HG02642 (cell line): ENCODE results near the gene IMPACT.

Experiments
- ATAC-seq: cut with Tn5 transposase; IDR thresholded peaks from one replicate; pipeline ENCODE4 v1.9.1; 2021; ENCODE audit warnings: mild to moderate bottlenecking; ENCODE audit not compliant: unreplicated experiment, poor library complexity

The IMPACT gene

DNA sequence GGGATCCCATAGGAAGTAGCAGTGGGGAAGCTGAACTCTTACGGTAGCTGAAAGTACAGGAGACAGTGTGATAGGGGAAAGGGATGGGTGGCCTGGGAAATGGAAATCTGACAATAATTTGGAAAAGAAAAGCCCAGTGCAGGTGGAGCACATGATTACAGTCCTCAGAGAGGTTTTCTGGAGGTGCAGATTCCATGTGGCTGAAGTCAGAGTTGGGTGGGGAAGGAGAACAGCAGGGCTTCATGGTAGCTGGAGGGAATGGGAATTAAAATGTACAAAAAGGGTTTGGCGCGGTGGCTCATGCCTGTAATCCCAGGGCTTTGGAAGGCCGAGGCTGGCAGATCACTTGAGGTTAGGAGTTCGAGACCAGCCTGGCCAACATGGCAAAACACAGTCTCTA, 46.1 kb downstream of the IMPACT start:
- ATAC-seq: no peak

DNA sequence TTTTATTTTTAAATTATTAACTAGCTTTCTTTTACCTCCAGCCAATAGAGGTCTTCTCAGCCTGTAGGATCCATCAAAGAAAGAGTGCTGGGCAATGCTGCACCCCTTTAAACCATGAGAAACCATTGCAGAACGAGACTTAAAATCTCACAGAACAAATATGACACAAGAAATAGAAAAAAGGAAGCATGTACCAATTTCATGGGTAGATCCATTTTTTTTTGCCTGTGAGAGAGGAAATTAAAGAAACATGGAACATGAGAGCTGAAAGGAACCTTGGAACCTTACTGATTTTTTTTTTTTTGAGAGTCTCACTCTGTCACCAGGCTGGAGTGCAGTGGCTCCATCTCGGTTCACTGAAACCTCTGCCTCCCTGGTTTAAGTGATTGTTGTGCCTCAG, 47.9 kb downstream of the IMPACT start:
- ATAC-seq: no peak

DNA sequence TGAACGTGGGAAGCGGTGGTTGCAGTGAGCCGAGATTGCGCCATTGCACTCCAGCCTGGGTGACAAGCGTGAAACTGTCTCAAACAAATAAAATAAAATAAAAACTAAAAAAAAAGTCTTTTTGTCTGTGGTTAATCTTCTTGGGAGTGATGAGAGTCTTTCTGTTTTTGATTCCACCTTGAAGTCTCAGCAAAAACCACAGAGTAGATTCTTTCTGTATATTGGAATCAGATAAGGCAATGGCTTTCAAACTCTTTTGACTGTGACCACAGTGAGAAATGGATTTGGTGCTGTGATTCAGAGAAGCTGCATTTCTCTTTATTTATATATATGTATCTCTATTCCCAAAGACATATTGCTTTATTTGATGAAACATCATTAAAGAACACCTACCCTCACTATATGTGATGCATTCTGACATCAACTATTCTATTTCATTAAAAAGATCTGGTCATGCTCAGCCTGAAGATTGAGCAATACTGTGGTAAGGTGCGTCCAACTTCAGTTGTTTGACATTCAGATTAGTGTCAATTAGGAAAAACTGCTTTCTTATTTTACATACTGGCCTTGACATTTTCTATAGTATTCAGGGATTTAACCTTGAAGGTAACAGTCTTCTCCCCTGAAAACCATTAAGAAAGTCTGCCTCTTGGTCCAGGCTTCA, 49.6 kb downstream of the IMPACT start:
- ATAC-seq: no peak

DNA sequence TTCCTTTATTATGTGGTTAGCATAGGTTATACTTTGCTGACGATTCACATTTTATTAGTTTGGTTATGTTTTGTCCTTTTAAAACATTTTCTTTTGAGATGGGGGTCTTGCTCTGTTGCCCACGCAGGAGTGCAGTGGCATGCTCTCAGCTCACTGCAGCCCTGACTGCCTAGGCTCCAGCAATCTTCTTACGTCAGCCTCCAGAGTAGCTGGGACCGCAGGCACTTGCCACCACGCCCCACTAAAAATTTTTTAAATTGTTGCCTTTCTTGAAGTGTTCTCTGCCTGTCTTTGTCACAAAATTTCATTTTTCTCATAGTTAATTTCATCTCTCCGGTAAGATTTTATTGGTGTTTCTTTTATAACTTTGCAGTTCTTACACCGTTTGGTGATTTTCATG, 52.9 kb downstream of the IMPACT start:
- no peak for ATAC-seq

DNA sequence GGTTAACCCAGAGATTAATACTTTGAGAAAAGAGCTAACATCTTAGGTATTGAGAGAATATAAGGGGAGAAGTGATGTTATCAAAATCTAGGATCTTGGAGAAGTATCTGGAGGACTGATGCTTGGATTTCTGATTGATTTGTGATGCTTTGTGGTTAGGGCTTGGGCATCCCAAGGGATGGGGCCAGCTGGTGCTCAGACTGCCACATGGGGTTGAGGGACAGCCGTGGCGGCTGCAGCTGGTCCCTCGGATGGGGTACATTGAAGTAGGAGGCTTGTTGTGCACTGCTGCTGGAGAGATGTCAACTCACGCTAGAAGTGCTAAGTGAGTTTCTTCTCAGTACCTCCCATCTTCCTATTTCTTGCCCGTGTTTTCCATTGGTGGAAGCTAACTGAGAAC, 56.4 kb downstream of the IMPACT start:
- ATAC-seq: no peak

DNA sequence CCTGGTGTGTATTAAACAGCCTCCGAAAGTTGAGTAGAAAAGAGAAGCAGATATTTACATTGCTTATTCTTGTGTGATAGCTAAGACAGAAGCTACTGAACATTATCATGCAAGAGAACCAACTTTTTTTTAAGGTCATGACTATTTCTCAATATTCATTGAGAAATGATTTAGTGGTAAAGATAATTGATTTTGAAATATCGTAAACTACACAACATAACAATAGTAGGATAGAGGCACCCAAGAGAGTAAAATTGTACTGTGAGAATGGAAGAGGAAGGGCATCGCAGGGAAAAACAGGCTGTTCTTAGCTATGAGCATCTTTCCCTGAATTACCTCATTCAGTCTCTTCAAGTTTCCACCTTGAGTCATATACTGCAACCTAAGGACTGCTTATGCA, 59.2 kb downstream of the IMPACT start:
- no peak for ATAC-seq

DNA sequence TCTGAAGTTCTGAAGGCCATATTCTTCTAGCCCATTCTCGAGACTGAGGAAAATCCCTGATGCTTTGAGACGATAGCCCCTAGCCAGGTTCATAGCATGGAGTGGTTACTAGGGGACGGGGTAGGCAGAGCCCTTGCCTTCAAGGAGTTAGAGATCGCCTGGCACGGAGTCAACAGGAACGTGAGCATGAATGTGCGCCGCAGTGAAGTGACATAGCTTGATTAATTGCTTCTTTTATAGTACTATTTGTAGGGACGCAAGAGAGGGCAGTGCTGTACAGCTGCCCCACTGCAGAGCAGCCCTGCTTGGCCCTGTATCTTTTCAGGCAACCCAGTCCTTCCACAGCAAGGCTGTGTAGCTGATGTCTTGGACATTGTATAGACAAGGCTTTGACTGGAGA, 60.2 kb downstream of the IMPACT start:
- ATAC-seq: no peak

DNA sequence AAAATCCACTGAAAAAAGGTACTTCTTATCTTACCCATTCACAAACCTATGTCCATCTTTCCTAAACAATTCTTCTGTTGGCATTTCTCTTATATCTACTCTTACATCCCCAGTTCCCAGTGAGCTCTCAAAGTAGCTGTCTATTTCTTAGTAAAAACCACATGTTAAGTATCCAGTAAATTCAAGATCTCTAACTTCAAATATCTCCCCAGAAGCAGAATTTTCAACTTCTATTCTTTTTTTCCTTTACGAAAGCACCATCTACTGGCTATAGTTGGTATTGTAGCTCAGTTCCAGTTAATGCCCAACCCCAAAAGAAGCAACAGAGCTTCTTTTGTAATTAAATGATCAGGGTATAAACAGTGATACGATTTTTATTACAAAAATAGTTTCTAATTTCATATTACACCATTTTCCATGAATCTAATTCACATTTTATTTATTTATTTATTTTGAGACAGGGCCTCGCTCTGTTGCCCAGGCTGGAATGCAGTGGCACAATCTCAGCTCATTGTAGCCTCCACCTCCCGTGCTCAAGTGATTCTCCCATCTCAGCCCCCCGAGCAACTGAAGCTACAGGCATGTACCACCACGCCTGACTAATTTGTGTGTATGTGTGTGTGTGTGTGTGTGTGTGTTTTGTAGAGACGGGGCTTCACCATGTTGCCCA, 62.5 kb downstream of the IMPACT start:
- ATAC-seq: no peak

DNA sequence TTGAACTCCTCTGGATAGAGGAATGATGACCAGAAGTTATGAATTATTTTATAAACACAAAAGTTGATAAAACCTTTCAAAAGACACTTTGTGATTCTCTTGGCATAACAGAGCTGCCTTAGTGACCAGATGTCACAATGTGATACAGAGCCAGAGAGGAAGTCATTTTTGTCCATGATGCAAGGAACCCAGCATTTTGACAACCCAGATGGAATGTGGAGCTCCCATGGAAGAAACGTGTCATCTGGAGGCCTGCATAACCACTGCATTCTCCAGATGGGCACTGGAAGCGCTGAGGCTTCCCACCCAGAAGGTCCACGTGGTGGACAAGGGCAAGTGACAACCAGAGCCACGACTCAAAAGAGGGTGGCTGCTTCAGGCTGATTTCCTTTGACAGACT, 64.1 kb downstream of the IMPACT start:
- ATAC-seq: no peak

DNA sequence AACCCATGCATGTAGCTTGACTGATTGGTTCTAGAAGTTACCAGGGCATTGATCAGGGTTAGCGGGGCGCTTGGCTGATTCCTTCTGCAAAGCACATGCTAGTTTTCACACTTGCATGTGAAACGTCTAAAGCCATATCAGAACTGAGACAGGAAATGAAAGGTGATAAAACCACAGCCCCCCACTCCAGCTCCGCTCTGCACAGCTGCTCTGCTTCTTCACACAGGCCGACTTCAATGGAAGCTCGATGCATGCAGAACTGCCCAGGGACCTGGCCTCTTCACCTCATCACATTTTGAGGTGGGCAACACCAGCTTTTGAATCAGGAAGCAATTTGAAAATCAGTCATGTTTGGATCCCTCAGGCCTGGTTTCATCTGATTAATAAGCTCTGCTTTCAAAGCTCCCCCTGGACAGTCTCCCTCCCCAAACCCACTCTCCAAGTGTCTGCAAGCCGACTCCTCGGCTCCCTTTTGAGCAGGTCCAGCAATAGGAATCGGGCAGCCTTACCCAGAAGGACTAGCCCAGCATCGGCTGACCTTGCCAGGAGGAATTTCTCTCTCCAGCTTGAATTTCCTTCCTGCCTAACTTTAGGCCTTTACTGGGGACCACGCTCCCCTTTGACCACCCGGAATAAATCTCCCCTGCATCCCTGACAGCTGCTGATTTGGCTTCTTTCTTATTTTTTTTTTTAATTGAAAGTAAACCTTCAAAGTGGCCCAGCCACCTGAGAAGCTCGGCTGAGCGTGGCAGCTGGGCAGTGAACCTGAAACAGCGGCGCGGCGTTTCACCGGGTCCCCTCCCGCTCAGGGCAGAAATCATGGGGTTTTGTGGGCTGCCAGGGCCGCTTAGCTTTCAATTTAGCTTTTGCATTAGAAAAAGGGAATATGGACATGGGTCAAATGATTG, 65.7 kb downstream of the IMPACT start:
- ATAC-seq: peak; percentile 82

DNA sequence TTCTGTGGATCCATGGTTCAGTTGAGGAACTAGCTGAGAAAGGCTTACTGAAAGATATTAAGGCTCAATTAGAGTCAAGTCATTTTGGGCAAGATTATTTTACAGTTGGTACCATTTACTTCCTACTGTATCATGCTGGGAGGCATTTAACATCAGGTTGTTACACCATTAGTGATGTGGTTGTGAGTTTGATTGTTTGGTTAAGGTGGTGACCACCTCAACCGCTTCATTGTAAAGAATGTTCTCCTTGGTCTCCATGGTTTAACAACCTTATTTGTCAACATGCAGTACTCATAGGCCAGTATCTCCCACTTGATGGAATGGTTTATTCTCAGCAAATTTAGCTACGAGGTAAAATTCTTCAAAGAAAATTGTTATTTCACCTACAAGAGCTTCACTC, 68.1 kb downstream of the IMPACT start:
- ATAC-seq: no peak

DNA sequence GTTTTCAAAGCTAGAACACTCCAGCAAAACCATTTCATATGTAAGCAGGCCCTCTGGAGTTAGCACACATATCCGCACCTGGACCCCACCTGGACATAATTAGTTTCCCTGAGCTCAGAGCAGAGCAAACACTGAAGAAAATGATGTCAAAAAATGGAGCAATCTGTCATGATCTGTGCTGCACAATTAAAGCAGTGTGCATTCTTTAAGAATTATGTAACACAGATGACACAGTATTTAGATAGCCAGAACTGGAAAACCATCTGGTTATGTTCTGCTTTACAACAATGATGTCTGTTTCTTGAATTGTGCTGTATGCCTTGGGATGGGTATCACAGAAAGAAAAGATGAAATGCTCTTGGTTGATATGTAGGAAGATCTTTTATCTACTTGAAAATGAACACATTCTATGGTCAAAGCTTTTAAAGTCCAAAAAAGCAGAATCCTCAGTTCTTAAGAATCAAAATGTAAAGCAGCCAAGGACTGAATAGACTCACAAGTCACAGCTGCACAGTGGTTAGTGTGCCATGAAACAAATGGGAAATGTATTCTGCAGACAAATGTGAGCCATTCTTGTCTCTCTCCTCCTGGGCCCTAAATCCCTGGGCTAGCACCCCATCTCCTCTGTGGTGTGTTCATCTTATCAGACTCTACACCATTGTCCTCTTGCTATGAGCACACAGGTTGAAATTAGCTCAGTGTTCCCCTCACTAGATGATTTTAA, 70.7 kb downstream of the IMPACT start:
- ATAC-seq: no peak

DNA sequence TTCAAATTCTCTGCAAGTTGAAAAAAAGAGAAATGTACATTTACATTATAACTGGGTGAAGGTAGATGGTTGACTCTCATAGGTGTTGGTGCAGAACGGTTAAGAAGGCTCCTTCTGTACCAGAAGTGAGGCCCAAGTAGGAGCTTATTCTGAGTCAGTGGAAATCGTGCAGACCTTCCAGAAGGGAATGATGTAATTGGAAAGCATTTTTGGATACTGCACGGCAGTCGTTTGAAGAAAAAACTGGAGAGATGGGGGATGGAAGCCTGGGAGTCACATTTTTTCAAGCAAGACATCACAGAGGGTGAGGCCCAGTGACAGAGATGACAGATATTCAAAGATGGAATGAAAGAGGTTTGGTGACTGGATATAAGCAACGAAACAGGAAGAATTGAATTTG, 73.3 kb downstream of the IMPACT start:
- no peak for ATAC-seq

DNA sequence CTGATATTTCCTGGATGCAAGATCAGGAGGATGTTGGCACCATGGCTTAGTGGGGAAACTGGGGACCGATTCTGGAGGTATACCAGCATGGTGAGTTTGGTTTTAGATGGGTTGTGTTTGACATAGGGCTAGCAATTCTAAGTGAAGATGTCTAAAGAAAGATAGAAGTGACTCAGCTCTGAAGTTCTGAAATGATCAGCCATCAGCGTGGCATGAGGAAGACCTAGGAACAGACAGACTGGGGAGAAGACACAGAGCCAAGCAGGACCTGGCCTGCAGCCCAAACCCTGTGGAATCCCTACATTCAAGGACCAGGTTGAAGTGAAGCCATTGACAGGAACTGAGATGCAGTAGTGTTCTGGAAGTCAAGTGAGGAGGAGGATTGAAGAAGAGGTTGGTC, 73.7 kb downstream of the IMPACT start:
- ATAC-seq: no peak

DNA sequence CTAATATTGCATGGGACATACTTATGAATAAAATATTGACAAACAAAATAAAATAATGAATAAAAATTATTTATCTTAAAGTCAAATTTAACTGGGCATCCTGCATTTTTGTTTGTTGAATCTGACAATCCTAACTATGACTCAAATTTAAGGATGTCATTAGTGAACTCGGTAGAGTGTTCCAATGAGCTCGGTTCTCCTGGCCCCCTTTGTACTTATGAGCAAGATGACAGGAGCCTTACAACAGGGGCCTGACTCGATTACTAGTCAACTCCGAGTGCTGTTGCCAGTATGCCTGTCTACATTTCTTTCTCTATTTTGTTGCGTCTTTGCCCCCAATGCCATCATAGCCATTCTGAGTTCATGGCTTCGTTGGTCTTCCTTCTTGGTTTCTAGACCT, 74.3 kb downstream of the IMPACT start:
- no peak for ATAC-seq

DNA sequence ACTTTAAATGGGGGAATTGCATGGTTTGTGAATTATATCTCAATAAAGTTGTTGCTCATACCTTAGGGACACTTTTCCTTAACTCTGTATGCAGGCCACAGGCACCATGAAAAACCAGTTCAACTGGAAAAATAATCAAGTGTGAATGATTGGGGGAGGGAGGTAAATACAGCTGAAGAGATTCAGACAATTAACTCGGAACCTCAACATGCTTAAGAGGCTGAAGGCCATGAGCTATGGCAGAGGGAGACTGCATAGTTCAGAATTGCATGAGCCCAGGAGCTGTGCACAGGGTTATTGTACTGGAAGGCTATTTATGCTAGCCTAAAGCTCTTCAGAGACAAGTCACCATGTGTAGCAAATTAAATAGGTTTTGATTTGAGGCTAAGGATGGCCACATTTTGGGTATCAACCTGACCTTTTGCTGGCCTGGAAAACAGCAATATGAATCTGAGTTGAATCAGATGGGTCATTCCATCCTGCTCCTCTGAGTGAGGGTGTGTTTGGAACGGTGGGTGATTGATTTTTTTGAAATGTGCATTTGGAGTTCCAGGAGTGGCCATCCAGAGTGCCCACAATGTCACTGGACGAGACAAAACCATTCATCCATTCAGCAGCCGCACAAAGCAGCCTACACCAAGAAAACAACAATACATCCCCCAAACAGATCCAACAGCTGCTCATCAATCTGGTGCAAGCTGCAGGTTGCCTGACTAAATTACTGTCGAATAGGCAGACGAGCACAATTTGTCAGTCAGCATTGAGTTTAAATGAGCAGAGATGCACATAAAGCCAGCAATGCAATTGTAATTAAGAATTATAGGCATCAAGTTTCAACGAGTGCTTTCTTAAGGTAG, 76.4 kb downstream of the IMPACT start:
- no peak for ATAC-seq
